ENCODE measurements around the gene CALN1. TPM values are rescaled to one million over a fixed set of nuclear protein-coding genes. Genes with fewer than 3 reads are reported as not detected.

Gene CALN1
- total and polyA plus RNA-seq, 7 donors = under 0.01 TPM; not detected in 5

- no peak for DNase-seq
- TF ChIP-seq EP300 (IDR thresholded peaks at IDR 0.05) (no peak), POLR2AphosphoS5 (IDR thresholded peaks at IDR 0.05) (no peak), POLR2A (IDR thresholded peaks at IDR 0.05) (no peak), CTCF (IDR thresholded peaks at IDR 0.05) (no peak)
Measured at GRCh38 chr7:72265071-72265904, 146.8 kb downstream of the CALN1 start.

GRCh38 chr7:72260406-72260805 lies 151.7 kb downstream of the CALN1 start:
- Histone ChIP-seq H3K4me1 (no peaks in the 10 kb centered on the region), H3K27ac (no peak overlapping the region), H3K27me3 (no peaks in the 10 kb centered on the region), H3K4me3 (no peak overlapping the region), H3K9me3 (peaks cover 0 to 6% (median 2%) of the 10 kb centered on the region in 4 donors), H3K36me3 (no peaks in the 10 kb centered on the region)
- DNase-seq = no peak
- 49 to 58% methylated on average over 3 of the region's 3 CpGs for WGBS, 2 donors
- intact Hi-C loops (cut with DNase I) = no loop called here
- TF ChIP-seq CTCF (IDR thresholded peaks at IDR 0.05) (no peak), EP300 (IDR thresholded peaks at IDR 0.05) (no peak), POLR2AphosphoS5 (IDR thresholded peaks at IDR 0.05) (no peak), POLR2A (IDR thresholded peaks at IDR 0.05) (no peak)

More at GRCh38 chr7:72265071-72265904, 146.8 kb downstream of the CALN1 start:
- Histone ChIP-seq H3K4me3 (no peak overlapping the region), H3K9me3 (peaks cover 0 to 7% (median 3%) of the 10 kb centered on the region in 4 donors), H3K36me3 (no peaks in the 10 kb centered on the region), H3K27ac (no peak overlapping the region), H3K4me1 (no peaks in the 10 kb centered on the region), H3K27me3 (no peaks in the 10 kb centered on the region)
- intact Hi-C loops (cut with DNase I) = no loop called here
- 75 to 79% methylated on average over 7 of the region's 7 CpGs for WGBS, 2 donors

GRCh38 chr7:72258074-72258473 lies 154.1 kb downstream of the CALN1 start:
- 82 to 86% methylated on average over 3 of the region's 3 CpGs for WGBS, 2 donors
- intact Hi-C loops (cut with DNase I) = no loop called here
- no peaks in the 10 kb centered on the region for H3K36me3 ChIP-seq

GRCh38 chr7:72254455-72254854 lies 157.7 kb downstream of the CALN1 start:
- Histone ChIP-seq H3K27ac (no peak overlapping the region), H3K9me3 (peaks cover 0 to 10% (median 2%) of the 10 kb centered on the region in 4 donors), H3K36me3 (no peaks in the 10 kb centered on the region), H3K27me3 (no peaks in the 10 kb centered on the region), H3K4me3 (no peak overlapping the region), H3K4me1 (no peaks in the 10 kb centered on the region)
- TF ChIP-seq POLR2AphosphoS5 (IDR thresholded peaks at IDR 0.05) = no peak
- no peak for TF ChIP-seq EP300 (IDR thresholded peaks at IDR 0.05)
- TF ChIP-seq CTCF (IDR thresholded peaks at IDR 0.05) = no peak
- no peak for TF ChIP-seq POLR2A (IDR thresholded peaks at IDR 0.05)
- intact Hi-C loops (cut with DNase I) = no loop called here
- WGBS, 2 donors = 72 to 73% methylated on average over 4 of the region's 4 CpGs
- DNase-seq = no peak

More at GRCh38 chr7:72258074-72258473, 154.1 kb downstream of the CALN1 start:
- H3K4me3 ChIP-seq = no peak overlapping the region
- no peaks in the 10 kb centered on the region for H3K4me1 ChIP-seq
- peaks cover 0 to 10% (median 2%) of the 10 kb centered on the region in 4 donors for H3K9me3 ChIP-seq
- H3K27ac ChIP-seq = no peak overlapping the region
- TF ChIP-seq CTCF (IDR thresholded peaks at IDR 0.05) = no peak
- no peak for TF ChIP-seq POLR2A (IDR thresholded peaks at IDR 0.05)
- no peak for TF ChIP-seq POLR2AphosphoS5 (IDR thresholded peaks at IDR 0.05)
- no peak for TF ChIP-seq EP300 (IDR thresholded peaks at IDR 0.05)
- H3K27me3 ChIP-seq = no peaks in the 10 kb centered on the region
- no peak for DNase-seq
